Measurements from ENCODE around the gene DCLK1.

The DCLK1 gene

GRCh38 chr13:35936246-35936978 is 194.8 kb downstream of the DCLK1 start:
- DNase-seq: no peak

DNA sequence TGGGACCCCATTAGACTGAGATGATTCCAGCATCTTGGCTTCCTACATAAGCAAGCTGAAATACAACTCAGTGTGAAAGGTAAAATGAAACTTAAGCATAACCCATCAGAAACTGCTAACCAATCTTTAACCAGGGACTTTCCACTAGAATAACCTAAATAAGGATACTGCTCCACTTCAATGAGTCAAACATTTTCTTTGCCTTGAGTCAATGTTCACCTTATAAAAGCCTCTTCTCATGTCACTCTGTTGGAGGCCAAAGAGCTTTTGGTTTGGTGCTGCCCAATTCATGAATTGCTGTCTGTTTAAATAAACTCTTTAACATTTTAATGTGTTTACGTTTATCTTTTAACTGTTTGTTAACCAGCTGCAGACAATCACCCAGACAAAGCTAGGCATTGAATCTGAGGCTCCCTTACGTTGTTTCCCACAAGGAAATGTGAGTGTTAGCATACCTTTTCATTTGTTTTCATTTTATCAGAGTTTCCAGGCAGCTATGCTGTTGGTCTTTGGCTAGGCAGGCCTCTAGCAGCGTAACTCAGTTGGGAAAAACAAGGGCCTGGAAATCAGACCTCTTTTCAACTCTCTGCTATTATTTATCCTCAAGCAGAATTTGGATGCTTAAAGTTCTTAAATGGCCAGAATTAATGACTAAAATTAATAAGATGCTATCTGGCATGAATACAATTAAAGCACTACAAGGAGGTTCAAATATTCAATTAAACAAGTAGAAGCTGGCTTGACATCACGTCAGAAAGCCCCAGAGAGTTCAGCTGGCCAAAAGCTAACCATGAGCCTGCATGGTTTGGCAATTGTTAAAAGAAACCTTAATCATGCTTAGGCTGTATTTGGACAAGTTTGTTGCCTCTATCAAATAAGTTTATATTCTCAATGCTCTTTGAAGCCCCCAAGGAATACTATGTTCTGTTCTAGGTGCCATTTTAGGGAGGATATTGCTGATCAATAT is 200.2 kb downstream of the DCLK1 start:
- no peak for DNase-seq

GRCh38 chr13:35927567-35928021 is 203.6 kb downstream of the DCLK1 start:
- DNase-seq: no peak

DNA sequence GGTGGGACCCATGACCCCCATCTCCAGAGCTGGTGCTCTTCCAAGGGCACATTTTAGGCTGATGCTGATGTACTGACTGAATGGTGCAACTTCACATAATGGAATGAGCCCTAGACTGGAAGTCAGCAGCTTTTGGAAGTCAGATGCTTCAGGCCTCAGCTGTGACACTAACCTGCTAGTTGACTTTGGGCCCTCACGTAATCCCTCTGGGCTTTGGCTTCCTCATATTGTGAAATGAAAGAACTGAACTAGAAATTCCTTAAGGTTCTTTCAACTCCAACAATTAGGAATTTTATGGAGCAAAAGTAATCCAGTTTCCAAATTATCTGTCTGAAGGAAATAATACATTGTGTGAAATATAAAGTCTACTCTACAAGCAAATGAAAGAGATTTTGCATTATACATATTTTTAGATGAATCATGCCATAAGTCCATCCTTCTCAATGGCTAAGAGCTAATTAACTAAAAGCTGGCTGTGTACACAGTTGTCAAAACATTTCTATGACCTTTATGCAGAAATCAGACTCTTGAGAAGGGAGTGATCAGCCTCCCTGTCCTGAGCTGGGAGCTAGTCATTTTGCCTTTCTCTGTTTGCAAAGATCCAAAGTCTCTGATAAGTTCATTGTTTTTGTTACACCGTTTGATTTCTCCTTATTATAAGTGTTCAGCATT is 204.2 kb downstream of the DCLK1 start:
- DNase-seq: no peak

- no peak for DNase-seq
Observed at GRCh38 chr13:35925669-35926068, 205.5 kb downstream of the DCLK1 start.

DNA sequence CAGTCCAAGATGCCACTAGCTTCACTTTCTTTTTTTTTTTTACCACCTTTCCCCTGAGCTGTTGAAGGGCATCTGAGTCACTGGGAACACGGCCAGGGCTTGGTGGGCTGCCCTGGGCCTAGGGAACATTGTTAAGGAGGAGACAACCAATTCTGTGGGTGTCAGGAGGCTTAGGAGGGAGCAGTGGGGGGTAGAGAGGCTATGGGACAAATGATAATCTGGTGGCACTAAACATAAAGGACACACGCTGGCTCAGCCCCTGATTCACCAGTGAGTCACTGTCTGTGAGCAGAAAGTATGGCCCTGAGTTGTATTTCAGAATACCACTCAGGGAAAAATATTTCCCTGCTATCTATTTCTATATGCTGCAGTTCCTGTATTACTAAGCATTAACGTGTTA is 207.8 kb downstream of the DCLK1 start:
- no peak for DNase-seq

DNA sequence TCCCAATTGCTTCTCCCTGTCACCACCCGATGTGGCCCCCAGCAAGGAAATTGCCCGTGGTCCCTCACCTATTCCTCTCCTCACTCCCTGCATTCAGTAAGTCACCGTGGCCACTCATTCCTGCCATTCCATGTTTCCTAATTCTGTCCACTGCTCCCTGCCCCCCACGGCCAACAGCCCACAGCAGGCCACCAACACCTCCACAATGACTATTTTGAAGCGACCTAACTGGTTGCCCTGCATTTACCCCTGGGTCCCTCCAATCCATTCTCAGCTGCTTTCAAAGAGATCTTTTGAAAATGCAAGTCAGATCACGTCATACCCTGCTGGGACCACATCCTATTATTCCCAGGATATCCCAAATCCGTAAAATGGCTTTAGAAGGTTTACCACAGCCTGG is 210.4 kb downstream of the DCLK1 start:
- no peak for DNase-seq

- no peak for DNase-seq
Observed at GRCh38 chr13:35917942-35918645, 213.1 kb downstream of the DCLK1 start.

DNA sequence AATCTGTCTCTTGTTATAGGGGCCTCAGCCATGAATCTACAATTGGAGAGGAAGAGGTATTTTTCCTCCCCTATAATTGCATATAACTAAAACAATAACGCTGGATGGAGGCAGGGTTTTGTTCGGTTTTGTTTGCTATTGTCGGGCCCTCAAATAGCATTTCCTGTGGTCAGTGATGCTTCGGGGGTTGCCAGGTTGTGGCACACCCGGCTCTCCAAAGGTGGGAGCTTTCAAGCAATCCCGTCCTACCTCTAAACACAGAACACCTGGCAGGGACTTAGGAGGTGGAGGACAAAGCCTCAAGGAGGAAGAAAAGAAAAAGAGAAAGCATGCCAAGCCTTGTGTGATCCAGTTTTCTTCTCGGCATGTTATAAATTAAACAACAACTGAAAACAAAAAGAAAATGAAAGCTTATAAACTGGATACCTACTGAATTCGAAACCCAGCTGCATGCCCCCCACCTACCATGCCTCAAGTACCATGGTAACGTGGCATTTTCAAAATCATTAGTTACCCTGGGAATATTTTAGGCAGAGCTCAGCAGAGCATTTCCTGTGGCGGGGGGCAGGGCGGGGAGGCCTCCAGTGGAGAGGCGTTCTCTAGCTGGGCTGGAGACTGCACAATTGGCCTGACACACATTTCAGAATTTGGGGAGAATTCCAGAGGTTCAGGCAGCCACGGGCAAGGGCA is 213.8 kb downstream of the DCLK1 start:
- peak; percentile 32 for DNase-seq

DNA sequence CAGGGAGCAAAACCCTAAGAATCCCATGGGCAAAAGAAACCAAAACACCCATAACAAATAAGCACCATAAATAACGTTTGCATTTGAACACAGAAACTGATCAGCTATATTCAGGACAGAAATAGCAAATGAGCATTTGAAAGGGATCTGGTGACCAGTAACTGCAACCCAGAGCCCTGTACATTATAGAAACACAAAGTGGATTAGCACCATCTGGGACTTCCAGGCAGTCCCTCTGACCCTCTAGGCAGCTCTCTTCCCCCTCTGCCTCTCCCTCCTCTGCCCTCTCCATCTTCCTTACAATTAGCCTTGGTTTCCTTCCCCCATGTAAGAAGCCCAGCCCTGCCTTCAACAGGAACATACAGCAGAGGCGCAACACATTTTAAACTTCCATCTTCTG is 215.0 kb downstream of the DCLK1 start:
- DNase-seq: no peak

GRCh38 chr13:35914662-35915061 is 216.5 kb downstream of the DCLK1 start:
- DNase-seq: no peak

DNA sequence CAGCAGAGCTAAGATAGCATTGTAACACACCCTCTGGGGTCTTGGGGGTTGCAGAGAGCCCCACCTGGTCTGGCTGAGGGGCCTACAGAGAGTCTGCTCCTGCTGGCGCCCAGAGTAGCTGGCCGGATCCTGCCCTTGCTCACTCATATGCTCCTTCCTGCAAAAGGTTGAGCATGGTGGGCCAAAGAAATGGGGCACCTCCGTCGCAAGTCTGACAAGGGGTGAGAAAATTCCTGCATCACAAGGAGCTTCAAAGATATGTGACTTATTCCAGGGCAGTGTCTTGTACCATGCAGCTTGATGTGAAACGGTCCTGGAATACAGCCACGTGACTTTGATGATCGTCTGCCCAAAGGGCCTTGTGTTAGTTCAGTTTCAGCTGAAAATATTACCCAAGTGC is 218.3 kb downstream of the DCLK1 start:
- DNase-seq: no peak

GRCh38 chr13:35909837-35910540 is 221.2 kb downstream of the DCLK1 start:
- DNase-seq: no peak

GRCh38 chr13:35909091-35909490 is 222.1 kb downstream of the DCLK1 start:
- no peak for DNase-seq

- no peak for DNase-seq
Observed at GRCh38 chr13:35908226-35908625, 223.0 kb downstream of the DCLK1 start.

DNA sequence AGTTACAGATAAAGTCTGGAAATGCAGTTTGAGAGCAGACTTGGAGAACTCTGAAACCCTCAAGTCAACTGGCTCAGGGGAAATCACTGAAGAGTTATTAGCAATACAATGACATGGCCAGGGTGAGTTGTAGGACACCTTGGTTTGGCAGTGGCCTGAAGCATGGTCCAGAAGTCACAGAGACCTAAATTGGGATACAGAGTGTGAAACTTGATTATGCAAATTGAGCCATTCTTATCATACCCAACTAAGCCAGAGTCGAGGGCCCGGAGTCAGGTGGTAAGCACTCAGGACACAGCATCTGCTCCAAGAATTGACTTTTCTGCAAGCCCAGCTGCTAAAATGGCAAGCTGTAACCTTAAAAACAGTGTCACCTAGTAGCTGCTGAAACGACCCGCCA is 224.5 kb downstream of the DCLK1 start:
- DNase-seq: no peak

- no peak for DNase-seq
Observed at GRCh38 chr13:35903075-35903474, 228.1 kb downstream of the DCLK1 start.

DNA sequence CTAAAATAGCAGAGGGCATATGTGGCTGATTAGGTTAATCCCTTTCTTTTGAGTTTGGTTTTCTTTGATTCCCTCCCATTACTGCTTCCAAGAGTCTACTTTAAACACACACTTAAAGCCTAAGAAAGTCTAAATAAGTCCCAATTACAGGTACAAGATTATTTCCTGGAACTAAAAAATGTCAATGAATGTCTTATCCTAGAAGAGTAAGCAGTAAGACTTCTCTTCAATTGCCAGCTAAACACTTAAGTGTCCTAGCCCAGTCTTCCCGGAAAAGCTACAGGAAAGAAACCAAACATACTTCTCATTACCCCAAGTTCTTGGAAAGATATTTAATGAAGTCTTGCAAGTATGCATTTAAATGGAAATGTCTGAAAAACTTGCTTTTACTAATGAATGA is 233.1 kb downstream of the DCLK1 start:
- no peak for DNase-seq

DNA sequence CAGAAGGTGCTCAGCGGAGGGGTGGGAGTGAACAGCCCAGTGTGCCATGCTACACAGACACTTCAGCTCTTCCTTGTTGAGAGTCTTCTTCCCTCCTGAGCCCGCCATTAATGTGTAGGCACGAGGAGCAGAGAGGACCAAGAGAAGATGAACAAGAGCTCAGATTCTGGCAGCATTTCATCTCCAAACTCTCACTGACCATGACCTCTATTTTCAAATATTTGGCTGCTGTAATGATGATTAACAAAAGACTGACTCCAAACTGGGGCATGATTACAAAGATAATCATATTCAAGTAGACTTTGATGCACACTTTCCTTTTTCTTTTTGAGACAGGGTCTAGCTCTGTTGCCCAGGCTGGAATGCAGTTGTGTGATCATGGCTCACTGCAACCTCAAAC is 236.5 kb downstream of the DCLK1 start:
- no peak for DNase-seq

DNA sequence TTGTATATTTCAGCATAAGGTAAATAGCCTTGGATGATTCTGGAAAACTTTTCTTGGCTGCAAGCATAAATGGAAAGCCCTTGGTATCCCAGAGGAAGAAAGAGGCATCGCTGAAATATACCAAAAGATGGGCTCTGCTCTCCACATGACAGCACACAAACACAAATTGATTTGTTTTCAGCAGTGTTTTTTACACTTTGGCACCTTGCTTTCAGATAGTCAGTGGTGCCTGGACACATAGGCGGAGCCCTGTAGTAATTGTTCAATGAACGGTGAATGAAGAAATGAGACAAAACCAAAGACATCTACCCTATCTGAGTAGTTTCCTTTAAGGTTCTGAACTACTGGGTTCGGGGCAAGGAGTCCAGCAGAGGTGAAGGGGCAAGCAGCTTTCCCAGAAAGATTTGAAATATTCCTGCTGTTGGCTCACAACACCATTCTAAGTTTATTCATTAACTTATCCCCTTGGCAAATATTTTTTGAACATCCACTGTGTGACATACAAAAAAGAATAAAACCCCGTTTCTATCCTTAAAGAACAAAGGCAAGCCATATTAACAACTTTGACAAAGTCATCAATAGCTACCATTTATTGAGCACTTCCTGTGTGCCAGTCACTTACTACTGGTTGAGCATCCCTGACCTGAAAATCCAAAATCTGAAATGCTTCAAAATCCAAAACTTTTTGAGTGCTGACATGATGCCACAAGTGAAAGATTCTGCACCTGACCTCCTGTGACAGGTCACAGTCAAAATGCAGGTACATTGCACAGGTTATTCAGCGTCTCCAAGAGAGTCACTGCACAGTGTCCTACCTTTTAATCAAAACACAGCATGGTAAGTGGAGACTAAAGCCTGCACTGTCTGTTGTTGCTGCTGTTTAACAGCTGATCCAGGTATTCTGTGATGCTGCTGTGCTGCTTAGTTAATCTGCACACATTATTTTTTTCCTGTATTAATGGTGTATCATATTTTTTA is 238.1 kb downstream of the DCLK1 start:
- DNase-seq: no peak

All from femur (tissue), 1 donor.